Epithelial cell of esophagus (primary cell): ENCODE results near the gene SLCO6A1.

Experiments used
- DNase-seq: peaks from one replicate; pipeline ENCODE4 v3.0.0; 2010; ENCODE audit warnings: low read depth
- H3K4me3 ChIP-seq: 2 replicates; pipeline ENCODE4 v1.5.1; 2011; ENCODE audit warnings: mild to moderate bottlenecking, low read length, control low read depth
- TF ChIP-seq, protein P1 (sequence below): IDR thresholded peaks from 2 replicates; pipeline ENCODE4 v1.5.1; 2011; ENCODE audit warnings: low read depth, mild to moderate bottlenecking, low read length, control low read depth, inconsistent platforms; ENCODE audit not compliant: insufficient read depth; ENCODE audit errors: missing control alignments

Gene SLCO6A1, protein sequence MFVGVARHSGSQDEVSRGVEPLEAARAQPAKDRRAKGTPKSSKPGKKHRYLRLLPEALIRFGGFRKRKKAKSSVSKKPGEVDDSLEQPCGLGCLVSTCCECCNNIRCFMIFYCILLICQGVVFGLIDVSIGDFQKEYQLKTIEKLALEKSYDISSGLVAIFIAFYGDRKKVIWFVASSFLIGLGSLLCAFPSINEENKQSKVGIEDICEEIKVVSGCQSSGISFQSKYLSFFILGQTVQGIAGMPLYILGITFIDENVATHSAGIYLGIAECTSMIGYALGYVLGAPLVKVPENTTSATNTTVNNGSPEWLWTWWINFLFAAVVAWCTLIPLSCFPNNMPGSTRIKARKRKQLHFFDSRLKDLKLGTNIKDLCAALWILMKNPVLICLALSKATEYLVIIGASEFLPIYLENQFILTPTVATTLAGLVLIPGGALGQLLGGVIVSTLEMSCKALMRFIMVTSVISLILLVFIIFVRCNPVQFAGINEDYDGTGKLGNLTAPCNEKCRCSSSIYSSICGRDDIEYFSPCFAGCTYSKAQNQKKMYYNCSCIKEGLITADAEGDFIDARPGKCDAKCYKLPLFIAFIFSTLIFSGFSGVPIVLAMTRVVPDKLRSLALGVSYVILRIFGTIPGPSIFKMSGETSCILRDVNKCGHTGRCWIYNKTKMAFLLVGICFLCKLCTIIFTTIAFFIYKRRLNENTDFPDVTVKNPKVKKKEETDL

DNA sequence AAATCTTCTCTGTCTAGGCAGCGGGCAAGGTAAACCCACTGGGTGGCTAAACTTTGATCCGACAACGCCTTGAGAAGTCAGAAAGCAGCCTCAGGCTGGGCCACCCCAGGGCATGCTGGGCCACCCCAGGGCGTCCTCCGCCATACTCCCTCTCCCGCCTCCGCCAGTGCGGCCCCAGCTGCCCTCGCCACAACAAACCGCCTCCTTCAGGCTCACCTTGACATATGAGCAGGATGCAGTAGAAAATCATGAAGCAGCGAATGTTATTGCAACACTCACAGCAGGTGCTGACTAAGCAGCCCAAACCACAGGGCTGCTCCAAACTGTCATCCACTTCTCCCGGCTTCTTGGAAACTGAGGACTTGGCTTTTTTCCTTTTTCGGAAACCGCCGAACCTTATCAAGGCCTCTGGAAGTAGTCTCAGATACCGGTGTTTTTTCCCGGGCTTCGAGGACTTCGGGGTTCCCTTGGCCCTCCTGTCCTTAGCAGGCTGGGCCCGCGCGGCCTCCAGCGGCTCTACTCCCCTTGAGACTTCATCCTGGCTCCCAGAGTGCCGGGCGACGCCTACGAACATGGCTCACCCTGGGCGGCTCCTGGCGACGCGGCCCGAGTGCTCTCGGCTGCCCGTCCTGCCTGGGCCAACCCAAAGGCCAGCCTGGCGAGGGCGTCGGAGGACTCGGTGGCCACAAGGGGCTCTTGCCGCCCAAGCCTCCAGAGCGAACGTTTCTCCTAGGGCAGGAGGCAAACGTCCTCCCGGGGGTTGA is at the start of gene SLCO6A1:
TSS of gene SLCO6A1 (minus strand) at position 731 of the 764 bp plus-strand sequence. CDS start at position 574, 157 bp downstream.
- DNase-seq = no peak
- H3K4me3 ChIP-seq = no peak within 1 kb of the TSS
- TF ChIP-seq, protein P1, sequence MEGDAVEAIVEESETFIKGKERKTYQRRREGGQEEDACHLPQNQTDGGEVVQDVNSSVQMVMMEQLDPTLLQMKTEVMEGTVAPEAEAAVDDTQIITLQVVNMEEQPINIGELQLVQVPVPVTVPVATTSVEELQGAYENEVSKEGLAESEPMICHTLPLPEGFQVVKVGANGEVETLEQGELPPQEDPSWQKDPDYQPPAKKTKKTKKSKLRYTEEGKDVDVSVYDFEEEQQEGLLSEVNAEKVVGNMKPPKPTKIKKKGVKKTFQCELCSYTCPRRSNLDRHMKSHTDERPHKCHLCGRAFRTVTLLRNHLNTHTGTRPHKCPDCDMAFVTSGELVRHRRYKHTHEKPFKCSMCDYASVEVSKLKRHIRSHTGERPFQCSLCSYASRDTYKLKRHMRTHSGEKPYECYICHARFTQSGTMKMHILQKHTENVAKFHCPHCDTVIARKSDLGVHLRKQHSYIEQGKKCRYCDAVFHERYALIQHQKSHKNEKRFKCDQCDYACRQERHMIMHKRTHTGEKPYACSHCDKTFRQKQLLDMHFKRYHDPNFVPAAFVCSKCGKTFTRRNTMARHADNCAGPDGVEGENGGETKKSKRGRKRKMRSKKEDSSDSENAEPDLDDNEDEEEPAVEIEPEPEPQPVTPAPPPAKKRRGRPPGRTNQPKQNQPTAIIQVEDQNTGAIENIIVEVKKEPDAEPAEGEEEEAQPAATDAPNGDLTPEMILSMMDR = no peak

DNA sequence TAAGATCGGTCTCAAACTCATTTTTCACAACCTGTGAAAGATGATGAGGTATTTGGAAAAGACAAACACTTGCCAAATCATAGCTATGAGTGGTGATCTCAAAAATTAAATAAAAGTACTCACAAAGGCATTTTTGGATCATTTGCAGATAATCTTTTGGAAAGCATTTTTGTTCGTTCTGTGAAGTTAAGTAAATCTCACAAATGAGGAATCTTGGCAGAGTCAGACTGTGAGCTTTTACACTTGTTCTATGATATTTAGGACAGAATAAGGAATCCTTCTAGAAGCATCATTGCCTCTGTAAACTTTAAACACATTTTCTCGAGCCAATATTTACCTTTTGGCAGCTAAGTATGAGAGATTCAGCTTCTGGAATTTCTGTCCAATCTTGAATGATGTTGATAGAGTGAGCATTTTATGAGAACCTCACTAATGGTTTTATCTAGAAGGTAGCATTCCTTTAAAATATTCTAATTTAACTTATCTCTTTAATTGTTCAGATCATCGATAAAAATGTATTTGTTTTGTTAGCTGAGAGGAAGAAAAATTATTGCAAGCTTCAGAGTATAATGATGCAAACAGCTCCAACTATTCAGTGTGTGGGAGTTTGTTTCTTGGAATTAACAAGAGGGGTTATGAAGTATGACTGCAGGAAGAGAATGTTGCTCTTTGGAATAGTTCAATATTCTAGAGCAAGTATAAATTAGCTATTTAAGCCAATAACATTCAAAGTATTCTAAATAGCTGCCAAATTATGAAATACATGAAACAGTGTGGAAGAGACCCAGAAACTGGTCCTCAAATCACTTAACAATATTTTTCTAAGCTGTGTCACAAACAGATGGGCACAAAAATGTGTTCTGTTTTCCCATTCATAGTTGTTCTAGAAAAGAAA is 48.6 kb upstream of the SLCO6A1 start:
- no peak overlapping the region for H3K4me3 ChIP-seq
- DNase-seq = no peak
- TF ChIP-seq, protein P1 = no peak

DNA sequence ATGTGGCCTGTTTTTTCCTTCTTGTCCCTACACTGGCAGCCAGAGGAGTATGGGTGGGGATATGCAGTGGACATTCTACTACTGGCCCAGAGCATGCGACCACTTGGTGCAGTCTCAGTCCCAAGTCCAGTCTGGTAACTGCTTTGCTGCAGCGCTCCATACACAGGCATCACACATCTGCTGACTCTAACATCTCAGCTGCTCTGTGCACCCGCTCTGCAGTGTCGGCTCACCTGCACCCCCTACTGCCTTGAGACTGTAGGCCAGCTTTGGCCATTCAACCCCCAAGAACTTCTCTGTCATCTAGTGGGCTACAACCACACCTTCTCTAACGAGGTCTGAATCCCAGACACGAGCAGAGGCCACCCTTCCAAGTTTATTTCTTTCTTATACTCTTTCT is 46.4 kb upstream of the SLCO6A1 start:
- TF ChIP-seq, protein P1 = peak; percentile 19
- H3K4me3 ChIP-seq = no peak overlapping the region
- DNase-seq = peak; percentile 12

DNA sequence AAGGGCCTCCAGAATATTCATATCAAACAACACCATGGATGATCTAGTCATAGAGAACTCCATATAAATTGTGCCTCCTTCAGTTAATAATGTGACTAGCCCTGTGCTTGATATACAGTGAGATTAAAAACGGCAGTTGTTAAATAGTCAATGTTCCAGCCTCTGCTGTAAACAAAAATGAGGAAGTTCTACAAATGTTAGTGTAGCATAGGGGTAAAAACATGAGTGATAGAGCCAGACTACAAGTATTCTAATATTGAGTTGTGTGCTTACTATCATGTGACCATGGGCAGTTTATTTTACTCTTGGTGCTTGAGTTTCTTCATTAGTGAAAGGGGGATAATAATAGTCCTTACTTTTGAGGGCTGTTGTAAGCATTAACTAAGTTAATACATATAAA is 43.3 kb upstream of the SLCO6A1 start:
- no peak for DNase-seq
- TF ChIP-seq, protein P1 = no peak
- H3K4me3 ChIP-seq = no peak overlapping the region

DNA sequence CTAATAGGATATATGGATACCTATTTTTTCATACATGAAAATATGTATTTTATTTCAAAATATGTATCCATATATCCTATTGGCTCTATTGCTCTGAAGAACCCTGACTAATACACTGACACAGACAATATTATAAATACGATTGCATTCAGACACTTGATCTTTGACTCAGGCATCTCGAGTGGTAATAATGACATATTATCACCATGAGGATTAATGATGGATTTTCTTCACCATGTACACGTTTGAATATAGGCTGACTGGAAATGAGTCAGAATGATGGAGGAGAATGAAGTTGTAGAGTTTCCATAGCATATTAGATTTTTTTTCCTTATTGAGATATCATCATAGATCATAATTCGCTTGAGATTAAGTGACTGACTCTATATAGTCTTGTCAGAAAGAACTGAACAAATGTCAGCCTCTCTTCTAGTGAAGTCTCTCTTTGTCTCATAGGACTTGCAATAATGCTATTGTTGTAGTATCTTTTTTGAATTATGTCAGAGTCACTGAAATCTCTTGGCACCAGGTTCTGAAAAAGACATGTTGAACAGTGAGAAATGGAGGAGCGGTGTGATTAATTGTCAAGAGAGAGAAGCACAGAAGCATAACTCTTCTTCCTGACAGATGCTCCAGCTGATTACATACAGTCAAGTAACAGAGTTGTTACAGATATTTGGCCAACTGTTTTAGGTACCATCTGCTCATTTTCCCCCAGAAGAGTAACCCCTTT is 41.4 kb upstream of the SLCO6A1 start:
- DNase-seq = no peak
- H3K4me3 ChIP-seq = no peak overlapping the region
- TF ChIP-seq, protein P1 = no peak

DNA sequence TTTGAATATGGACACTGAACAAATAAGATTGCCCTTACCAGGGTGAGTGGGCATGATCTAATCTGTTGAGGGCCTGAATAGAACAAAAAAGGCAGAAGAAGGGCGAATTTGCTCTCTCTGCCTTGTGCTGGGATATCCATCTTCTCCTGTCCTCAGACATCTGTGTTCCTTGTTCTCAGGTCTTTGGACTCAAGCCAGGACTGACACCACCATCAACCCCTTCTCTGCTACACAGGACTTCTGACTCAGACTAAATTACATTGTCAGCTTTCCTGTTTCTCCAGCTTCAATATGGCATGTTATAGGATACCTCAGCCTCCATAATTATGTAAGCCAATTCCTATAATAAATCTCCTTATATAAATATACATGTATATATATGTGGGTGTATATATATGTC is 40.8 kb upstream of the SLCO6A1 start:
- no peak overlapping the region for H3K4me3 ChIP-seq
- TF ChIP-seq, protein P1 = no peak
- peak; percentile 34 for DNase-seq
